A549 (cell line): ENCODE results near the gene GRIP2. TPM values are rescaled to one million over a fixed set of nuclear protein-coding genes. Genes with fewer than 3 reads are reported as not detected.

ENCODE experiments used
- ATAC-seq, 2 experiments: fragments of 200-7000 bp in 1 of 2; fragments of >200 bp in 1 of 2; cut with Nextera tagmentation in 1 of 2; cut with Tn5 transposase in 1 of 2; 3 replicates each; pipeline versions ENCODE4 v1.8.0 to v1.9.1; 2018 to 2020; ENCODE audit warnings: mild to moderate bottlenecking in 1 of 2, moderate library complexity in 1 of 2
- CTCF ChIA-PET: fragments of 300-600 bp; sonication (Branson Sonifier 250); formaldehyde crosslinking; extraction: SDS; loops from one replicate; lab custom pipeline; 2021; ENCODE audit warnings: antibody characterized with exemption, inconsistent platforms; lab: Yijun Ruan, JAX
- POLR2A ChIA-PET: fragments of 350-600 bp; formaldehyde crosslinking; extraction: SDS; loops from one replicate; lab custom pipeline; 2021; ENCODE audit warnings: antibody characterized with exemption, inconsistent platforms; lab: Yijun Ruan, JAX
- DNase-seq, 2 experiments: peaks; one replicate each; pipeline versions ENCODE4 v3.0.0 to v3.0.0-alpha.2; 2011 to 2016; ENCODE audit warnings: low read depth in 1 of 2, low spot score in 1 of 2
- FAIRE-seq: peaks from 2 replicates; lab custom pipeline; 2011; peaks lifted over from hg19 to GRCh38; lab: Jason Lieb, UNC
- H3K27ac ChIP-seq, 2 experiments: fragments of >200 bp; sonication (Bioruptor Twin); formaldehyde crosslinking; 3 replicates each; pipeline ENCODE4 v1.5.1; 2016 to 2017
- H3K4me1 ChIP-seq: fragments of >200 bp; sonication (Bioruptor Twin); formaldehyde crosslinking; 3 replicates; pipeline ENCODE4 v1.6.1; 2016
- H3K4me2 ChIP-seq: fragments of >200 bp; sonication (Bioruptor Twin); formaldehyde crosslinking; 3 replicates; pipeline ENCODE4 v1.6.1; 2016
- H3K4me3 ChIP-seq: fragments of >200 bp; sonication (Bioruptor Twin); formaldehyde crosslinking; 3 replicates; pipeline ENCODE4 v1.5.1; 2016
- H3K9me3 ChIP-seq: fragments of >200 bp; sonication (Bioruptor Twin); formaldehyde crosslinking; 3 replicates; pipeline ENCODE4 v1.6.1; 2016
- BHLHE40 ChIP-seq: IDR thresholded peaks from 2 replicates; pipeline ENCODE4 v1.6.1; 2012; ENCODE audit warnings: low read depth, low read length, inconsistent platforms
- CTCF ChIP-seq: fragments of >200 bp; sonication (Bioruptor Twin); formaldehyde crosslinking; IDR thresholded peaks from 3 replicates; pipeline ENCODE4 v1.5.1; 2016
- EHMT2 ChIP-seq: fragments of 200-600 bp; sonication (generic); IDR thresholded peaks from 2 replicates; pipeline ENCODE4 v1.6.1; 2016; ENCODE audit warnings: antibody characterized with exemption, low read depth, mild to moderate bottlenecking, moderate library complexity
- HES2 ChIP-seq: fragments of >200 bp; sonication (Bioruptor Twin); formaldehyde crosslinking; IDR thresholded peaks from 2 replicates; pipeline ENCODE4 v1.6.1; 2016
- HMGXB4 ChIP-seq: fragments of 250-450 bp; sonication (Bioruptor Pico); IDR thresholded peaks from 2 replicates; pipeline ENCODE4 v1.5.0; 2021; ENCODE audit warnings: mild to moderate bottlenecking, moderate library complexity, borderline replicate concordance
- HOXB13 ChIP-seq: fragments of 250-450 bp; sonication (Bioruptor Pico); IDR thresholded peaks from 2 replicates; pipeline ENCODE4 v1.5.0; 2020; ENCODE audit warnings: low read depth, mild to moderate bottlenecking, moderate library complexity
- KDM5A ChIP-seq: fragments of 200-600 bp; sonication (generic); IDR thresholded peaks from 2 replicates; pipeline ENCODE4 v1.6.1; 2016; ENCODE audit warnings: antibody characterized with exemption, mild to moderate bottlenecking
- MAFK ChIP-seq: fragments of 450-650 bp; IDR thresholded peaks from 2 replicates; pipeline ENCODE4 v1.6.1; 2014; ENCODE audit not compliant: partially characterized antibody
- MAZ ChIP-seq: fragments of 150-350 bp; IDR thresholded peaks from 2 replicates; pipeline ENCODE4 v1.6.1; 2014; ENCODE audit warnings: antibody characterized with exemption, low read depth, low read length, borderline replicate concordance
- RAD21 ChIP-seq, 2 experiments: fragments of >200 bp in 1 of 2; sonication (Bioruptor Twin) in 1 of 2; formaldehyde crosslinking in 1 of 2; IDR thresholded peaks in 1 of 2; conservative IDR thresholded peaks in 1 of 2; 2 replicates in 1 of 2; 3 replicates in 1 of 2; pipeline ENCODE4 v1.6.1; 2012 to 2018; ENCODE audit warnings: inconsistent platforms in 1 of 2
- RFX5 ChIP-seq: fragments of 450-650 bp; IDR thresholded peaks from 2 replicates; pipeline ENCODE4 v1.7.1; 2014; ENCODE audit warnings: antibody characterized with exemption, mild to moderate bottlenecking, moderate library complexity
- SMC3 ChIP-seq: fragments of >200 bp; sonication (Bioruptor Twin); formaldehyde crosslinking; IDR thresholded peaks from 3 replicates; pipeline ENCODE4 v1.6.1; 2018; ENCODE audit warnings: inconsistent platforms
- TFCP2L1 ChIP-seq: fragments of 250-450 bp; sonication (Bioruptor Pico); IDR thresholded peaks from 2 replicates; pipeline ENCODE4 v1.5.0; 2021; ENCODE audit warnings: mild to moderate bottlenecking
- TP53 ChIP-seq: fragments of 250-450 bp; sonication (Bioruptor Pico); IDR thresholded peaks from 2 replicates; pipeline ENCODE4 v1.5.0; 2021; ENCODE audit warnings: mild to moderate bottlenecking, moderate library complexity
- USF2 ChIP-seq: fragments of 450-650 bp; IDR thresholded peaks from 2 replicates; pipeline ENCODE4 v1.6.1; 2014; ENCODE audit warnings: antibody characterized with exemption
- ZFP36 ChIP-seq: fragments of 450-650 bp; IDR thresholded peaks from 2 replicates; pipeline ENCODE4 v1.6.1; 2014; ENCODE audit warnings: borderline replicate concordance; ENCODE audit not compliant: partially characterized antibody
- WGBS: methylation state at CpG from one replicate; pipeline ENCODE4 v1.1.6; 2017; ENCODE audit errors: missing lambda C conversion rate; 5-methylcytosine and 5-hydroxymethylcytosine counted together
- polyA plus RNA-seq, 4 experiments: library from polyadenylated mRNA; depleted of rRNA in 3 of 4; stranded (reverse); fragments of >200 nt; fragmentation: RNase III in 1 of 4; extraction: RNeasy Plus Mini Kit Qiagen cat#74134 plus additional on column Dnase treatment in 1 of 4; gene quantifications; 2 replicates in 3 of 4; 3 replicates in 1 of 4; pipeline ENCODE4 v1.2.3, GENCODE V29; 2011 to 2017

GRIP2 gene
- polyA plus RNA-seq, 2 of the 4 experiments (the other 2 are of a cell fraction) = 0.56 to 1.6 TPM

- H3K27ac ChIP-seq = no peak overlapping the region
- H3K9me3 ChIP-seq = no peaks in the 10 kb centered on the region
- no peak overlapping the region for H3K4me2 ChIP-seq
- ChIA-PET CTCF (interaction anchor here (0.7 to 4.5 kb wide), 63 partner anchors 9 to 1208 kb away, joined by 3 to 101 read pairs (median 4); partner anchors contain the start of gene SLC6A6), POLR2A (no interaction called here)
- TF ChIP-seq KDM5A (no peak), HOXB13 (CRISPR knock-in tag) (no peak), EHMT2 (no peak), CTCF (no peak), BHLHE40 (no peak), HES2 (no peak), TP53 (no peak), RFX5 (no peak), HMGXB4 (CRISPR knock-in tag) (no peak), ZFP36 (no peak), MAZ (no peak)
- no peak for ATAC-seq
- FAIRE-seq = no peak
- no peak overlapping the region for H3K4me3 ChIP-seq
- peaks cover 29% of the 10 kb centered on the region for H3K4me1 ChIP-seq
- WGBS = 92% methylated on average over 13 of the region's 13 CpGs
- DNase-seq = no peak
Measured at GRCh38 chr3:14468621-14468981, 71.5 kb downstream of the GRIP2 start.

GRCh38 chr3:14467814-14468620 lies 72.1 kb downstream of the GRIP2 start:
- ATAC-seq (peak; percentile 51 to 68; a peak in 5 of 6 replicates), DNase-seq (peak; percentile 51 to 91), FAIRE-seq (peak; percentile 59)
- Histone ChIP-seq H3K4me1 (peaks cover 24% of the 10 kb centered on the region), H3K4me2 (no peak overlapping the region), H3K9me3 (no peaks in the 10 kb centered on the region), H3K27ac (no peak overlapping the region), H3K4me3 (no peak overlapping the region)
- WGBS = 67% methylated on average over 15 of the region's 15 CpGs
- peak; percentile 10 for TF ChIP-seq ZFP36
- no peak for TF ChIP-seq EHMT2
- TF ChIP-seq MAFK = peak; percentile 40
- peak; percentile 74 for TF ChIP-seq CTCF
- no peak for TF ChIP-seq USF2
- TF ChIP-seq BHLHE40 = no peak
- peak; percentile 79 for TF ChIP-seq SMC3
- TF ChIP-seq TFCP2L1 (CRISPR knock-in tag) = no peak
- peak; percentile 85 to 88 for TF ChIP-seq RAD21 (conservative IDR thresholded peaks at IDR 0.05 in 1 of 2, IDR thresholded peaks at IDR 0.05 in 1 of 2)
- CTCF ChIA-PET = interaction anchor here (0.7 to 4.5 kb wide), 83 partner anchors 8 to 1207 kb away, joined by 3 to 101 read pairs (median 4); partner anchors contain the start of gene SLC6A6
- POLR2A ChIA-PET = interaction anchor here (0.8 kb wide), 1 partner anchor 15 kb away, joined by 3 read pairs; no protein-coding TSS in a partner anchor
